GM12878 (cell line): ENCODE measurements around the gene SH3BGRL3. TPM values are rescaled to one million over a fixed set of nuclear protein-coding genes. Genes with fewer than 3 reads are reported as not detected.

Source experiments
- ATAC-seq: fragments of 200-7000 bp; cut with Tn5 transposase; 3 replicates; pipeline ENCODE4 v1.9.1; 2020; ENCODE audit warnings: mild to moderate bottlenecking, moderate library complexity
- Bru-seq: library from RNA; stranded (reverse); fragments of 400-500 nt; gene quantifications from one replicate; lab custom pipeline; 2021; lab: Mats Ljungman, UMichigan
- BruChase-seq, 2 experiments: library from RNA; stranded (reverse); fragments of 400-500 nt; gene quantifications; one replicate each; lab custom pipeline; 2021; lab: Mats Ljungman, UMichigan
- BruUV-seq: library from RNA; stranded (reverse); fragments of 400-500 nt; replicated peaks from 2 replicates; lab custom pipeline; 2021; lab: Mats Ljungman, UMichigan
- CTCF ChIA-PET: fragments of 300-600 bp; sonication (Branson Sonifier 250); formaldehyde crosslinking; extraction: SDS; loops from one replicate; lab custom pipeline; 2021; ENCODE audit warnings: inconsistent platforms; lab: Yijun Ruan, JAX
- POLR2A ChIA-PET: fragments of 350-600 bp; formaldehyde crosslinking; extraction: SDS; loops from one replicate; lab custom pipeline; 2021; ENCODE audit warnings: inconsistent platforms; lab: Charles Lee
- RAD21 ChIA-PET: fragments of 300-600 bp; sonication (Branson Sonifier 250); formaldehyde crosslinking; loops from one replicate; lab custom pipeline; 2023; ENCODE audit warnings: antibody characterized with exemption; ENCODE audit not compliant: unreplicated experiment; lab: Charles Lee
- SMC1A ChIA-PET: fragments of 300-600 bp; sonication (Branson Sonifier 250); formaldehyde crosslinking; loops from one replicate; lab custom pipeline; 2023; ENCODE audit not compliant: unreplicated experiment, uncharacterized antibody; lab: Charles Lee
- DNase-seq: peaks from one replicate; pipeline ENCODE4 v3.0.0-alpha.2; 2011; ENCODE audit warnings: low read depth, low spot score
- FAIRE-seq: peaks from 3 replicates; lab custom pipeline; 2011; peaks lifted over from hg19 to GRCh38; lab: Jason Lieb, UNC
- H2AFZ ChIP-seq: 2 replicates; pipeline ENCODE4 v1.6.0; 2011; ENCODE audit warnings: low read depth, low read length, control low read depth; ENCODE audit not compliant: control insufficient read depth
- H3K27ac ChIP-seq: 2 replicates; pipeline ENCODE4 v1.5.1; 2011; ENCODE audit warnings: control low read depth; ENCODE audit not compliant: control insufficient read depth, insufficient read depth
- H3K27me3 ChIP-seq, 2 experiments: replicated peaks in 1 of 2; 2 replicates each; pipeline versions ENCODE4 v1.6.0 to v1.6.1; 2011; ENCODE audit warnings: low read length in 1 of 2; ENCODE audit not compliant: control insufficient read depth in 2 of 2, insufficient read depth in 2 of 2
- H3K36me3 ChIP-seq, 2 experiments: 2 replicates each; pipeline ENCODE4 v1.5.1; 2011; ENCODE audit warnings: low read length in 1 of 2; ENCODE audit not compliant: control insufficient read depth in 2 of 2, insufficient read depth in 2 of 2
- H3K4me1 ChIP-seq: 2 replicates; pipeline ENCODE4 v1.6.1; 2011; ENCODE audit warnings: mild to moderate bottlenecking, low read length, moderate library complexity, mixed read lengths; ENCODE audit not compliant: control insufficient read depth, insufficient read depth
- H3K4me2 ChIP-seq: 2 replicates; pipeline ENCODE4 v1.6.0; 2011; ENCODE audit warnings: control low read depth; ENCODE audit not compliant: control insufficient read depth, insufficient read depth
- H3K4me3 ChIP-seq: fragments of 200-600 bp; sonication (generic); 2 replicates; pipeline ENCODE4 v1.5.1; 2016
- H3K79me2 ChIP-seq: 2 replicates; pipeline ENCODE4 v1.6.0; 2011; ENCODE audit warnings: low read length; ENCODE audit not compliant: control insufficient read depth, insufficient read depth
- H3K9ac ChIP-seq: 2 replicates; pipeline ENCODE4 v1.8.0; 2011; ENCODE audit warnings: low read length, control low read depth, mixed read lengths; ENCODE audit not compliant: control insufficient read depth, insufficient read depth
- H3K9me3 ChIP-seq: replicated peaks from 3 replicates; pipeline ENCODE4 v1.5.1; 2011; ENCODE audit warnings: mild to moderate bottlenecking, low read length; ENCODE audit not compliant: control insufficient read depth, insufficient read depth
- H4K20me1 ChIP-seq: 2 replicates; pipeline ENCODE4 v1.6.0; 2011; ENCODE audit not compliant: control insufficient read depth, insufficient read depth
- EGR1 ChIP-seq, 2 experiments: IDR thresholded peaks; 1 replicate in 1 of 2; 2 replicates in 1 of 2; pipeline ENCODE4 v1.6.1; 2011 to 2012; ENCODE audit warnings: low read depth in 2 of 2, low read length in 2 of 2, borderline replicate concordance in 1 of 2, mild to moderate bottlenecking in 1 of 2, moderate library complexity in 1 of 2
- FOS ChIP-seq: IDR thresholded peaks from 3 replicates; pipeline ENCODE4 v1.6.1; 2011; ENCODE audit warnings: borderline replicate concordance; ENCODE audit not compliant: insufficient read length; ENCODE audit errors: extremely low read depth
- IKZF2 ChIP-seq, 2 experiments: fragments of 450-650 bp; IDR thresholded peaks; 2 replicates each; pipeline ENCODE4 v1.6.1; 2017; ENCODE audit warnings: mild to moderate bottlenecking in 2 of 2, moderate library complexity in 2 of 2
- MEF2B ChIP-seq: fragments of 450-650 bp; IDR thresholded peaks from 2 replicates; pipeline ENCODE4 v1.6.1; 2018; ENCODE audit warnings: mild to moderate bottlenecking, moderate library complexity; ENCODE audit not compliant: partially characterized antibody, poor library complexity, severe bottlenecking
- NFYB ChIP-seq: IDR thresholded peaks from 2 replicates; pipeline ENCODE4 v1.6.1; 2011; ENCODE audit warnings: low read depth, mild to moderate bottlenecking, low read length, improper control_type of control experiment, moderate library complexity; ENCODE audit not compliant: insufficient read depth
- NR2F1 ChIP-seq: fragments of 450-650 bp; conservative IDR thresholded peaks from 2 replicates; pipeline ENCODE4 v1.6.1; 2017; ENCODE audit warnings: mild to moderate bottlenecking
- NRF1 ChIP-seq: conservative IDR thresholded peaks from 2 replicates; pipeline ENCODE4 v1.6.1; 2011; ENCODE audit warnings: mild to moderate bottlenecking, low read depth, low read length, improper control_type of control experiment
- PKNOX1 ChIP-seq: fragments of 450-650 bp; IDR thresholded peaks from 2 replicates; pipeline ENCODE4 v1.6.1; 2016; ENCODE audit warnings: mild to moderate bottlenecking
- SP1 ChIP-seq: IDR thresholded peaks from one replicate; pipeline ENCODE4 v1.6.1; 2011; ENCODE audit warnings: low read depth, low read length
- YY1 ChIP-seq: IDR thresholded peaks from 2 replicates; pipeline ENCODE4 v1.6.1; 2011; ENCODE audit warnings: low read depth, mild to moderate bottlenecking, low read length
- ZNF592 ChIP-seq: fragments of 450-650 bp; IDR thresholded peaks from 2 replicates; pipeline ENCODE4 v1.6.1; 2017; ENCODE audit warnings: mild to moderate bottlenecking, moderate library complexity
- WGBS: methylation state at CpG from one replicate; pipeline ENCODE4 v1.1.6; 2016; ENCODE audit warnings: low lambda C conversion rate; ENCODE audit not compliant: insufficient replicate concordance, insufficient coverage; ENCODE audit errors: missing lambda C conversion rate; 5-methylcytosine and 5-hydroxymethylcytosine counted together
- in situ Hi-C: fragments of 300-500 bp; cut with MboI; formaldehyde crosslinking; loops from 9 replicates; pipeline ENCODE4 v1.14.3; 2018; ENCODE audit warnings: mixed read lengths
- intact Hi-C: fragments of 100-400 bp; cut with micrococcal nuclease; formaldehyde crosslinking; loops from one replicate; pipeline ENCODE4 v1.14.2; 2022; ENCODE audit not compliant: unreplicated experiment
- long read RNA-seq, 2 experiments: library from polyadenylated mRNA; unstranded; transcript quantifications; one replicate each; pipeline ENCODE4 v2.0.0, GENCODE V29; 2019 to 2020
- polyA minus RNA-seq, 3 experiments: library from RNA; depleted of rRNA, polyadenylated mRNA; stranded (reverse); fragments of >200 nt; gene quantifications; 2 replicates each; pipeline ENCODE4 v1.2.3, GENCODE V29; 2011
- polyA plus RNA-seq, 11 experiments: library from polyadenylated mRNA; depleted of rRNA in 4 of 11; unstranded in 6 of 11; stranded (reverse) in 5 of 11; fragments of >200 nt; fragmentation: Nextera tagmentation in 4 of 11; fragmentation: Illumina TruSeq in 1 of 11; extraction: Ambion mirVana in 4 of 11; extraction: Trizol in 1 of 11; gene quantifications; 1 replicate in 1 of 11; 2 replicates in 10 of 11; pipeline versions ENCODE4 v1.2.1 to v1.2.3, GENCODE V29; 2011 to 2016; ENCODE audit warnings: inconsistent platforms in 2 of 11, missing spikeins in 2 of 11, low read depth in 1 of 11
- total RNA-seq, 4 experiments: library from RNA; depleted of rRNA in 3 of 4; stranded (reverse); fragments of >200 nt in 3 of 4; fragmentation: Illumina TruSeq in 1 of 4; extraction: Trizol in 1 of 4; gene quantifications; 2 replicates each; pipeline versions ENCODE4 v1.2.1 to v1.2.3, GENCODE V29; 2013 to 2021

The SH3BGRL3 gene
- total RNA-seq (2013; cell fraction: nucleolus; rRNA removed): 9.0 and 9.9 TPM in 2 replicates
- total RNA-seq (2014; rRNA removed) (42.6 and 52.9 TPM in 2 replicates), total RNA-seq (2014; rRNA removed; fragmentation: Illumina TruSeq; extraction: Trizol) (45.9 and 46.9 TPM in 2 replicates), total RNA-seq (2021) (111 and 116 TPM in 2 replicates), polyA plus RNA-seq (2011; rRNA removed) (26.3 and 39.7 TPM in 2 replicates), polyA plus RNA-seq (2014; fragmentation: Illumina TruSeq; extraction: Trizol) (95.2 and 135 TPM in 2 replicates), polyA plus RNA-seq (2014; fragmentation: Nextera tagmentation; extraction: Ambion mirVana) (100 to 1,000 TPM; 121 to 129 TPM), polyA plus RNA-seq (2014; rRNA removed) (42.3 and 57.1 TPM in 2 replicates), polyA plus RNA-seq (2016; fragmentation: Nextera tagmentation; extraction: Ambion mirVana) (100 to 1,000 TPM; 344 to 390 TPM), polyA minus RNA-seq (2011; rRNA and poly(A)+ RNA removed) (52.7 and 67.7 TPM in 2 replicates), Bru-seq, nascent RNA (percentile 73 among the genes with signal in this experiment), BruChase-seq, experiment 1, labeled RNA remaining after a 6-hour chase (percentile 90 among the genes with signal in this experiment), BruChase-seq, experiment 2, labeled RNA remaining after a 2-hour chase (percentile 77 among the genes with signal in this experiment)
- 29.9 TPM for polyA plus RNA-seq (2011; ENCODE audit: low read depth)
- 57.0 and 59.2 TPM in 2 replicates for polyA plus RNA-seq (2011; cell fraction: cytosol; rRNA removed)
- polyA plus RNA-seq (2011; cell fraction: nucleus; rRNA removed): 25.2 and 28.2 TPM in 2 replicates
- polyA plus RNA-seq (2012): 86.2 and 109 TPM in 2 replicates
- polyA minus RNA-seq (2011; cell fraction: cytosol; rRNA and poly(A)+ RNA removed): 38.8 and 41.6 TPM in 2 replicates
- polyA minus RNA-seq (2011; cell fraction: nucleus; rRNA and poly(A)+ RNA removed): 19.5 and 27.3 TPM in 2 replicates
- long read RNA-seq, experiment 1, transcript SH3BGRL3-201 (3 exons, 1,661 nt): major isoform, 162 of 167 reads
- long read RNA-seq, experiment 1, partial matches to known transcripts: 2 of 167 reads
- long read RNA-seq, experiment 1, other reads (novel, unspliced or antisense): 3 of 167 reads
- long read RNA-seq, experiment 2, partial matches to known transcripts: 3 of 6 reads
- long read RNA-seq, experiment 2, other reads (novel, unspliced or antisense): 0 of 6 reads

- no peaks in the 10 kb centered on the region for H3K27me3 ChIP-seq
- H4K20me1 ChIP-seq: no peaks in the 10 kb centered on the region
- ChIA-PET RAD21 (interaction anchor here (0.7 to 8.9 kb wide), 8 partner anchors 9 to 137 kb away, joined by 3 to 113 read pairs (median 4); partner anchors contain the start of genes CD52 and ZNF593), CTCF (interaction anchor here (0.6 to 18.0 kb wide), 13 partner anchors 9 to 162 kb away, joined by 3 to 879 read pairs (median 5); partner anchors contain the start of genes CD52, CEP85 and ZNF593), POLR2A (interaction anchor here (1.1 to 3.5 kb wide), 5 partner anchors 9 to 99 kb away, joined by 3 to 31 read pairs (median 5); partner anchors contain the start of gene CD52), SMC1A (interaction anchor here (0.6 to 9.1 kb wide), 7 partner anchors 9 to 243 kb away, joined by 3 to 119 read pairs (median 4); partner anchors contain the start of genes CD52 and ZNF593OS)
- H3K4me2 ChIP-seq: peak within 1 kb of the TSS; percentile 98
- peak within 1 kb of the TSS; percentile 88 for H3K4me3 ChIP-seq
- intact Hi-C loops: no loop called here
- DNase-seq: no peak
- in situ Hi-C loops: no loop called here
- peaks cover 14 to 19% of the 10 kb centered on the region in 2 experiments for H3K36me3 ChIP-seq
- peak; percentile 92 for ATAC-seq
- H3K79me2 ChIP-seq: peaks cover 26% of the 10 kb centered on the region
- H3K9me3 ChIP-seq: no peaks in the 10 kb centered on the region
- H2AFZ ChIP-seq: peak within 1 kb of the TSS; percentile 92
- BruUV-seq: no TSS peak
- no peak for FAIRE-seq
- H3K27ac ChIP-seq: peak within 1 kb of the TSS; percentile 87
- peaks cover 53% of the 10 kb centered on the region for H3K4me1 ChIP-seq
- H3K9ac ChIP-seq: peak within 1 kb of the TSS; percentile 91
- 1% methylated on average over 59 of the region's 66 CpGs for WGBS
- peak in 1 of 2 experiments; percentile 25; a peak in 1 of 4 replicates for TF ChIP-seq IKZF2 (IDR thresholded peaks at IDR 0.05)
- peak in 1 of 2 experiments; percentile 61; a peak in 1 of 3 replicates for TF ChIP-seq EGR1 (IDR thresholded peaks at IDR 0.05; ENCODE audit: borderline replicate concordance in 1 of 2, low read depth in 2 of 2, low read length in 2 of 2)
- TF ChIP-seq ZNF592: no peak
- TF ChIP-seq FOS: no peak
- 0 out of 2 replicates have a peak, but pooled peaks have one; percentile 20 for TF ChIP-seq NRF1
- TF ChIP-seq NFYB: peak; percentile 80; the same call in 1 of the 2 replicates
- TF ChIP-seq SP1: peak; percentile 36
- TF ChIP-seq PKNOX1: 0 out of 2 replicates have a peak, but pooled peaks have one; percentile 45
- peak; percentile 21 for TF ChIP-seq MEF2B
- peak; percentile 60 for TF ChIP-seq NR2F1
- 0 out of 2 replicates have a peak, but pooled peaks have one; percentile 6 for TF ChIP-seq YY1
These were observed at the start of gene SH3BGRL3 for GRCh38 chr1:26279456-26280332. TSS of gene SH3BGRL3 (plus strand) at chr1:26280086. CDS start at chr1:26280156, 70 bp downstream.
